ENCODE results near the gene SPAG8.

Gene SPAG8

GRCh38 chr9:35763803-35764202 is 48.3 kb downstream of the SPAG8 start:
- H3K79me2 ChIP-seq (ENCODE audit: insufficient read depth, low read length) = peaks cover 65% of the 10 kb centered on the region
- no peak overlapping the region for H3K4me3 ChIP-seq (ENCODE audit: low read length, poor library complexity, severe bottlenecking)
- no peaks in the 10 kb centered on the region for H3K36me3 ChIP-seq (ENCODE audit: insufficient read depth, low read length)
- TF ChIP-seq, protein P1, sequence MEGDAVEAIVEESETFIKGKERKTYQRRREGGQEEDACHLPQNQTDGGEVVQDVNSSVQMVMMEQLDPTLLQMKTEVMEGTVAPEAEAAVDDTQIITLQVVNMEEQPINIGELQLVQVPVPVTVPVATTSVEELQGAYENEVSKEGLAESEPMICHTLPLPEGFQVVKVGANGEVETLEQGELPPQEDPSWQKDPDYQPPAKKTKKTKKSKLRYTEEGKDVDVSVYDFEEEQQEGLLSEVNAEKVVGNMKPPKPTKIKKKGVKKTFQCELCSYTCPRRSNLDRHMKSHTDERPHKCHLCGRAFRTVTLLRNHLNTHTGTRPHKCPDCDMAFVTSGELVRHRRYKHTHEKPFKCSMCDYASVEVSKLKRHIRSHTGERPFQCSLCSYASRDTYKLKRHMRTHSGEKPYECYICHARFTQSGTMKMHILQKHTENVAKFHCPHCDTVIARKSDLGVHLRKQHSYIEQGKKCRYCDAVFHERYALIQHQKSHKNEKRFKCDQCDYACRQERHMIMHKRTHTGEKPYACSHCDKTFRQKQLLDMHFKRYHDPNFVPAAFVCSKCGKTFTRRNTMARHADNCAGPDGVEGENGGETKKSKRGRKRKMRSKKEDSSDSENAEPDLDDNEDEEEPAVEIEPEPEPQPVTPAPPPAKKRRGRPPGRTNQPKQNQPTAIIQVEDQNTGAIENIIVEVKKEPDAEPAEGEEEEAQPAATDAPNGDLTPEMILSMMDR (conservative IDR thresholded peaks at IDR 0.05; ENCODE audit: low read length) = no peak
- no peak for TF ChIP-seq EZH2phosphoT487 (IDR thresholded peaks at IDR 0.05; ENCODE audit: borderline replicate concordance)
- H3K27me3 ChIP-seq (ENCODE audit: insufficient read depth, low read length, poor library complexity, severe bottlenecking) = no peaks in the 10 kb centered on the region
- H3K9me2 ChIP-seq (replicated peaks; ENCODE audit: low read depth, low read length) = no peaks in the 10 kb centered on the region
- H3K4me2 ChIP-seq (ENCODE audit: low read depth, low read length, poor library complexity, severe bottlenecking) = no peak overlapping the region
- no peak overlapping the region for H2AFZ ChIP-seq (ENCODE audit: low read length)
- H4K20me1 ChIP-seq (ENCODE audit: insufficient read depth, low read length, poor library complexity, severe bottlenecking) = peaks cover 17% of the 10 kb centered on the region
- no peak overlapping the region for H3K9ac ChIP-seq (ENCODE audit: low read depth, low read length, poor library complexity, severe bottlenecking)
- H3K4me1 ChIP-seq (ENCODE audit: insufficient read depth, low read length, poor library complexity, severe bottlenecking) = peaks cover 23% of the 10 kb centered on the region
- H3F3A ChIP-seq (ENCODE audit: low read depth) = no peaks in the 10 kb centered on the region
- H3K9me3 ChIP-seq (ENCODE audit: insufficient read depth, low read depth, low read length) = no peaks in the 10 kb centered on the region

DNA sequence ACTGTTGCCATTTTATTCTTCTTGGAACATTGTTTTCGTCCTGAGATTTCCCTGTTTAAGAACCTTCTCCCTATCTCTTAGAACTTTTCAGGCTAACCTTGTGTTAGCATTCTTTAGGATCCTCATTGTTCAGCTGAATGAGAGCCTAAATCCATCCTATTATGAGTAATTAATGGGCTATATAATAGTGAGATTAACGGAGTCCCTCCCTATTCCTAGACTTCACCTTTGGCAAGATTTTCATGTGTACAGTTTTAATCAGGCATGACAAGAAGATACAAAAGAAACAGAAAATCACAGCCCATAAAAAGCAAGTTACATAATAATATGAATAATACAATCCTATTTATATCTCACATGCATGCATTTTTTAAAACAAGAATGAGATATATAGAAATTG is 48.9 kb downstream of the SPAG8 start:
- Histone ChIP-seq H3K4me3 (ENCODE audit: low read length, poor library complexity, severe bottlenecking) (no peak overlapping the region), H3K4me1 (ENCODE audit: insufficient read depth, low read length, poor library complexity, severe bottlenecking) (peaks cover 29% of the 10 kb centered on the region), H4K20me1 (ENCODE audit: insufficient read depth, low read length, poor library complexity, severe bottlenecking) (peaks cover 22% of the 10 kb centered on the region), H3K9me2 (replicated peaks; ENCODE audit: low read depth, low read length) (no peaks in the 10 kb centered on the region), H3K9ac (ENCODE audit: low read depth, low read length, poor library complexity, severe bottlenecking) (no peak overlapping the region), H3K27me3 (ENCODE audit: insufficient read depth, low read length, poor library complexity, severe bottlenecking) (no peaks in the 10 kb centered on the region), H3K36me3 (ENCODE audit: insufficient read depth, low read length) (no peaks in the 10 kb centered on the region), H2AFZ (ENCODE audit: low read length) (no peak overlapping the region), H3K9me3 (ENCODE audit: insufficient read depth, low read depth, low read length) (no peaks in the 10 kb centered on the region), H3K4me2 (ENCODE audit: low read depth, low read length, poor library complexity, severe bottlenecking) (no peak overlapping the region), H3F3A (ENCODE audit: low read depth) (no peaks in the 10 kb centered on the region), H3K79me2 (ENCODE audit: insufficient read depth, low read length) (peaks cover 65% of the 10 kb centered on the region)
- TF ChIP-seq, protein P1 (conservative IDR thresholded peaks at IDR 0.05; ENCODE audit: low read length) = no peak
- TF ChIP-seq EZH2phosphoT487 (IDR thresholded peaks at IDR 0.05; ENCODE audit: borderline replicate concordance) = no peak

DNA sequence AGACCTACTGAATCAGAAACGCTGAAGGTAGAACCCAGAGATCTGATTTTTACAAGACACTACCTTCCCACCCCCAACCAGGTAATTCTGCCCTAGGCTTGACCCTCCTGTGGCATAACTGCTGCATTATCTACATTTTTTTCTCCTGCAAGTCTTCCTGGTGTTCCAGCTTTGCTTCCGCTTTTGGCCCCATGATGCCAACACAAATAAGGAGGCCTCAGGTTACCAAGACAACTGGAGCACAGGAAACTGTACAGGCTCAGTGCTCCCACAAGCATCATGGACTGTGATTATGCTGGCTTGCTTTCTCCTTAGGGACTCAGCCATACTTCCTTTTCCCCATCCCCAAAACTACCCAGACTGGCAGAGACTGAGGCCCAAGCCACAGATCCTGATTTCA is 51.4 kb downstream of the SPAG8 start:
- Histone ChIP-seq H3K4me1 (ENCODE audit: insufficient read depth, low read length, poor library complexity, severe bottlenecking) (peaks cover 44% of the 10 kb centered on the region), H3F3A (ENCODE audit: low read depth) (no peaks in the 10 kb centered on the region), H3K9me3 (ENCODE audit: insufficient read depth, low read depth, low read length) (no peaks in the 10 kb centered on the region), H3K4me2 (ENCODE audit: low read depth, low read length, poor library complexity, severe bottlenecking) (peak overlapping the region; percentile 22), H2AFZ (ENCODE audit: low read length) (no peak overlapping the region), H4K20me1 (ENCODE audit: insufficient read depth, low read length, poor library complexity, severe bottlenecking) (peaks cover 16% of the 10 kb centered on the region), H3K79me2 (ENCODE audit: insufficient read depth, low read length) (peaks cover 66% of the 10 kb centered on the region), H3K36me3 (ENCODE audit: insufficient read depth, low read length) (no peaks in the 10 kb centered on the region), H3K9ac (ENCODE audit: low read depth, low read length, poor library complexity, severe bottlenecking) (no peak overlapping the region), H3K9me2 (replicated peaks; ENCODE audit: low read depth, low read length) (no peaks in the 10 kb centered on the region), H3K27me3 (ENCODE audit: insufficient read depth, low read length, poor library complexity, severe bottlenecking) (no peaks in the 10 kb centered on the region), H3K4me3 (ENCODE audit: low read length, poor library complexity, severe bottlenecking) (no peak overlapping the region)
- TF ChIP-seq, protein P1 (conservative IDR thresholded peaks at IDR 0.05; ENCODE audit: low read length) = no peak
- no peak for TF ChIP-seq EZH2phosphoT487 (IDR thresholded peaks at IDR 0.05; ENCODE audit: borderline replicate concordance)

All from Loucy (cell line).